ENCODE results near the gene GABRR1. TPM values are rescaled to one million over a fixed set of nuclear protein-coding genes. Genes with fewer than 3 reads are reported as not detected.

The GABRR1 gene
- total and polyA plus RNA-seq, 2 experiments from 2014 or later, result 0.27 to 0.60 TPM

DNA sequence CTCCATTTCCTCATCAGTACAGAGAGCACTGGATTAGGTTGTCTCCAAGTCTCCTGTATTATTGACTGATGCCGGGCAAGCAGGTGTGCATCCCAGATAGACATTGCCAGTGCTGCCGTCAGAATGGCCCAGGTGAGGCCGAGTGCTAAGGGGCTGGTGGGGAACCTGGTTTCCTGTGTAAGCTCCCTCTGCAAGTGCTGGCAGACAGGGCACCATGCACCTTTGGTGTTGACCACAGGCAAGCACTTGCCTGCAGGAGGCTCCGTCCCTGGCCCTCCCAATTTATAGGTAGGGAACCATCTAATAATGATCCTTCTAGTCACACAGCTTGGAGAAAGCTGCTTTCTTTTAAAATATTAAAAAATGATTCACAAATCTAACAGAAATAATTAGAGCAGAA, 747 bp downstream of the GABRR1 start:
- no peak overlapping the region for H3K4me3 ChIP-seq
- H3K4me2 ChIP-seq, result no peak overlapping the region
- no peaks in the 10 kb centered on the region for H3K9me3 ChIP-seq (ENCODE audit: low read depth)
- no peaks in the 10 kb centered on the region for H3K27me3 ChIP-seq
- no peaks in the 10 kb centered on the region for H4K20me1 ChIP-seq (ENCODE audit: insufficient read depth, poor library complexity, severe bottlenecking)
- TF ChIP-seq EZH2 (IDR thresholded peaks at IDR 0.05; ENCODE audit: borderline replicate concordance), result no peak
- TF ChIP-seq, protein P1, sequence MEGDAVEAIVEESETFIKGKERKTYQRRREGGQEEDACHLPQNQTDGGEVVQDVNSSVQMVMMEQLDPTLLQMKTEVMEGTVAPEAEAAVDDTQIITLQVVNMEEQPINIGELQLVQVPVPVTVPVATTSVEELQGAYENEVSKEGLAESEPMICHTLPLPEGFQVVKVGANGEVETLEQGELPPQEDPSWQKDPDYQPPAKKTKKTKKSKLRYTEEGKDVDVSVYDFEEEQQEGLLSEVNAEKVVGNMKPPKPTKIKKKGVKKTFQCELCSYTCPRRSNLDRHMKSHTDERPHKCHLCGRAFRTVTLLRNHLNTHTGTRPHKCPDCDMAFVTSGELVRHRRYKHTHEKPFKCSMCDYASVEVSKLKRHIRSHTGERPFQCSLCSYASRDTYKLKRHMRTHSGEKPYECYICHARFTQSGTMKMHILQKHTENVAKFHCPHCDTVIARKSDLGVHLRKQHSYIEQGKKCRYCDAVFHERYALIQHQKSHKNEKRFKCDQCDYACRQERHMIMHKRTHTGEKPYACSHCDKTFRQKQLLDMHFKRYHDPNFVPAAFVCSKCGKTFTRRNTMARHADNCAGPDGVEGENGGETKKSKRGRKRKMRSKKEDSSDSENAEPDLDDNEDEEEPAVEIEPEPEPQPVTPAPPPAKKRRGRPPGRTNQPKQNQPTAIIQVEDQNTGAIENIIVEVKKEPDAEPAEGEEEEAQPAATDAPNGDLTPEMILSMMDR (IDR thresholded peaks at IDR 0.05; ENCODE audit: poor library complexity), result no peak
- no peak for TF ChIP-seq EZH2phosphoT487 (IDR thresholded peaks at IDR 0.05; ENCODE audit: low read depth, severe bottlenecking, unreplicated experiment)
- H3K79me2 ChIP-seq, result no peaks in the 10 kb centered on the region
- no peak overlapping the region for H2AFZ ChIP-seq
- no peak overlapping the region for H3K27ac ChIP-seq
- no peaks in the 10 kb centered on the region for H3K36me3 ChIP-seq (replicated peaks; ENCODE audit: insufficient read depth, low read depth)
- 71% methylated on average over 4 of the region's 4 CpGs for WGBS (ENCODE audit: low lambda C conversion rate, missing lambda C conversion rate)
- H3K4me1 ChIP-seq (ENCODE audit: insufficient read depth), result no peaks in the 10 kb centered on the region
- H3K9me2 ChIP-seq (replicated peaks; ENCODE audit: insufficient read depth), result no peaks in the 10 kb centered on the region
- no peak for DNase-seq (ENCODE audit: low spot score)

DNA sequence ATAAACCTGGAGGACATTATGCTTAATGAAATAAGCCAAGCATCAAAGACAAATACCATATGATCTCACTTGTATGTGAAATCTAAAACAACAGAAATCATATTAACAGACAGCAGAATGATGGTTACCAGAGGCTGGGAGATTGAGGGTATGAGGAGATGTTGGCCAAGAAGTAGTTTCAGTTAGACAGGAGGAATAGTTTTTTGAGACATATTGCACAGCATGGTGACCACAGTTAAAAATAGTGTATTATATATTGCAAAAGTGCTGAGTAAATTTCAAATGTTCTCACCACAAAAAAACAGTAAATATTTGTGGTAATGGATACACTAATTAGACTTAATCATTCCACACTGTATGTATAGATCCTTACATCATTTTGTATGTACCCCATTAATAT, 1.8 kb downstream of the GABRR1 start:
- no peak for TF ChIP-seq EZH2phosphoT487 (IDR thresholded peaks at IDR 0.05; ENCODE audit: low read depth, severe bottlenecking, unreplicated experiment)
- DNase-seq (ENCODE audit: low spot score), result no peak
- H3K4me2 ChIP-seq, result no peak overlapping the region
- no peaks in the 10 kb centered on the region for H3K36me3 ChIP-seq (replicated peaks; ENCODE audit: insufficient read depth, low read depth)
- H3K27me3 ChIP-seq, result no peaks in the 10 kb centered on the region
- no peak overlapping the region for H2AFZ ChIP-seq
- H3K9me2 ChIP-seq (replicated peaks; ENCODE audit: insufficient read depth), result no peaks in the 10 kb centered on the region
- H3K27ac ChIP-seq, result no peak overlapping the region
- no peaks in the 10 kb centered on the region for H3K4me1 ChIP-seq (ENCODE audit: insufficient read depth)
- H3K79me2 ChIP-seq, result no peaks in the 10 kb centered on the region
- no peaks in the 10 kb centered on the region for H3K9me3 ChIP-seq (ENCODE audit: low read depth)
- no peak overlapping the region for H3K4me3 ChIP-seq
- no peaks in the 10 kb centered on the region for H4K20me1 ChIP-seq (ENCODE audit: insufficient read depth, poor library complexity, severe bottlenecking)

DNA sequence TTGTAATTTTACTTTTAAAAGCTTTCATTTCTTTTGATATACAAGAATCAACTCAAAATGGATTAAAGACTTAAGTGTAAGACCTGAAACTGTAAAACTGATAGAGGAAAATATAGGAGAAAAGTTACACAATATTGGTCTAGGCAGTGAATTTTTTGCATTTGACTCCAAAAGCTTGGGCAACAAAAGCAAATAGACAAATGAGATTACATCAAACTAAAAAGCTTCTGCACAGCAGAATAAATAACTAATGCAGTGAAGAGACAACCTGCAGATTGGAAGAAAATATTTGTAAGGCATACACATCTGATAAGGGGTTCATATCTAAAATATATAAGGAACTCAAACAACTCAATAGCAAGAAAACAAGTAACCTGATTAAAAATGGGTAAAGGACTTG, 3.0 kb downstream of the GABRR1 start:
- H3K79me2 ChIP-seq, result no peaks in the 10 kb centered on the region
- no peak overlapping the region for H3K4me3 ChIP-seq
- no peaks in the 10 kb centered on the region for H4K20me1 ChIP-seq (ENCODE audit: insufficient read depth, poor library complexity, severe bottlenecking)
- H3K4me2 ChIP-seq, result no peak overlapping the region
- no peaks in the 10 kb centered on the region for H3K27me3 ChIP-seq
- no peaks in the 10 kb centered on the region for H3K9me3 ChIP-seq (ENCODE audit: low read depth)
- no peaks in the 10 kb centered on the region for H3K9me2 ChIP-seq (replicated peaks; ENCODE audit: insufficient read depth)
- no peak overlapping the region for H2AFZ ChIP-seq
- no peak overlapping the region for H3K27ac ChIP-seq
- TF ChIP-seq, protein P1 (IDR thresholded peaks at IDR 0.05; ENCODE audit: poor library complexity), result no peak
- no peak for TF ChIP-seq EZH2 (IDR thresholded peaks at IDR 0.05; ENCODE audit: borderline replicate concordance)
- H3K4me1 ChIP-seq (ENCODE audit: insufficient read depth), result no peaks in the 10 kb centered on the region
- no peak for DNase-seq (ENCODE audit: low spot score)
- no peaks in the 10 kb centered on the region for H3K36me3 ChIP-seq (replicated peaks; ENCODE audit: insufficient read depth, low read depth)

DNA sequence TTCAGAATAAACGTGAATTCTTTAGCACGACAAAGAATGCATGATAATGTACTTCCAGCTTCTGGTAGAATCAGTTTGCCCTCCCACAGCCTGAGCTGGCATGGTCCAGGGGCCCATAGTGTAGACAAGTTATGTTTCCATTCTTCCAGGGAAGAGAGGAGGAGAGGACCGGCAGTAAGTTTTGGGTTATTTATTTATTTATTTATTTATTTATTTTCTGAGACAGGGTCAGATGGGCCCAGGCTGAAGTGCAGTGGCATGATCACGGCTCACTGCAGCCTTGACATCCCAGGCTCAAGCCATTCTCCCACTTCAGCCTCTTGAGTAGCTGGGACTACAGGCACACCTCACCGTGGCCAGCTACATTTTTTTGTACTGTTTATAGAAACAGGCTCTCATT, 4.7 kb downstream of the GABRR1 start:
- WGBS (ENCODE audit: low lambda C conversion rate, missing lambda C conversion rate), result 54% methylated on average over 5 of the region's 5 CpGs
- Histone ChIP-seq H3K4me3 (no peak overlapping the region), H3K36me3 (replicated peaks; ENCODE audit: insufficient read depth, low read depth) (no peaks in the 10 kb centered on the region), H3K9me2 (replicated peaks; ENCODE audit: insufficient read depth) (no peaks in the 10 kb centered on the region), H3K27me3 (no peaks in the 10 kb centered on the region), H4K20me1 (ENCODE audit: insufficient read depth, poor library complexity, severe bottlenecking) (no peaks in the 10 kb centered on the region), H3K9me3 (ENCODE audit: low read depth) (no peaks in the 10 kb centered on the region), H3K4me1 (ENCODE audit: insufficient read depth) (no peaks in the 10 kb centered on the region), H3K27ac (no peak overlapping the region), H3K79me2 (no peaks in the 10 kb centered on the region), H2AFZ (no peak overlapping the region), H3K4me2 (no peak overlapping the region)
- DNase-seq (ENCODE audit: low spot score), result no peak
- no peak for TF ChIP-seq EZH2 (IDR thresholded peaks at IDR 0.05; ENCODE audit: borderline replicate concordance)
- TF ChIP-seq EZH2phosphoT487 (IDR thresholded peaks at IDR 0.05; ENCODE audit: low read depth, severe bottlenecking, unreplicated experiment), result no peak
- TF ChIP-seq, protein P1 (IDR thresholded peaks at IDR 0.05; ENCODE audit: poor library complexity), result no peak

All from hepatocyte (in vitro differentiated cells).